Neural cell (in vitro differentiated cells): ENCODE results near the gene RBP5.

Experiments
- POLR2AphosphoS5 ChIP-seq: IDR thresholded peaks from 2 replicates; pipeline ENCODE4 v1.6.1; 2012
- TF ChIP-seq, protein P1 (sequence below): fragments of 450-650 bp; IDR thresholded peaks from 2 replicates; pipeline ENCODE4 v1.5.1; 2014; ENCODE audit warnings: antibody characterized with exemption, mild to moderate bottlenecking, moderate library complexity; ENCODE audit not compliant: poor library complexity, severe bottlenecking
- TF ChIP-seq, protein P2 (sequence below): IDR thresholded peaks from 2 replicates; pipeline ENCODE4 v1.6.1; 2012; ENCODE audit warnings: borderline replicate concordance

DNA sequence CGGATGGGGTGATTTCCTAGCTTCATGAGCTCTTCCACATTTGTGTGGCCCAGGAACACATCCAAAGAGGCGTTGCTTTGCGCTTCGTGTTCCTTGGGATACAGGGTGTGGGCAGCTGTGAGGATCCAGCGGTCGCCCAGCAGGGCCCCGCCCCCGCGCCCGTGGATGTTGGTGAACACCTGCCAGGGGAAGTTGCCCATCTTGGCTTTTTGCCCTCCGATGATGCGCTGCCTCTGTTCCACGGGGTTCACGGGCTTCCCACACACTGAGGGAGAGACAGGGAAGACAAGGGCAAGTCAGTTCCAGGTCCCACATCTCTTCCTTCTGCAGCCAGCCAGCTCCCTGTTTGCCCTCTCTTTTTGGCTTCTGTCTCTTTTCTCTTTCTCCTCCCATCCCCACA, 47.7 kb downstream of the RBP5 start:
- TF ChIP-seq, protein P1, sequence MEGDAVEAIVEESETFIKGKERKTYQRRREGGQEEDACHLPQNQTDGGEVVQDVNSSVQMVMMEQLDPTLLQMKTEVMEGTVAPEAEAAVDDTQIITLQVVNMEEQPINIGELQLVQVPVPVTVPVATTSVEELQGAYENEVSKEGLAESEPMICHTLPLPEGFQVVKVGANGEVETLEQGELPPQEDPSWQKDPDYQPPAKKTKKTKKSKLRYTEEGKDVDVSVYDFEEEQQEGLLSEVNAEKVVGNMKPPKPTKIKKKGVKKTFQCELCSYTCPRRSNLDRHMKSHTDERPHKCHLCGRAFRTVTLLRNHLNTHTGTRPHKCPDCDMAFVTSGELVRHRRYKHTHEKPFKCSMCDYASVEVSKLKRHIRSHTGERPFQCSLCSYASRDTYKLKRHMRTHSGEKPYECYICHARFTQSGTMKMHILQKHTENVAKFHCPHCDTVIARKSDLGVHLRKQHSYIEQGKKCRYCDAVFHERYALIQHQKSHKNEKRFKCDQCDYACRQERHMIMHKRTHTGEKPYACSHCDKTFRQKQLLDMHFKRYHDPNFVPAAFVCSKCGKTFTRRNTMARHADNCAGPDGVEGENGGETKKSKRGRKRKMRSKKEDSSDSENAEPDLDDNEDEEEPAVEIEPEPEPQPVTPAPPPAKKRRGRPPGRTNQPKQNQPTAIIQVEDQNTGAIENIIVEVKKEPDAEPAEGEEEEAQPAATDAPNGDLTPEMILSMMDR: no peak
- TF ChIP-seq POLR2AphosphoS5: no peak
- TF ChIP-seq, protein P2, sequence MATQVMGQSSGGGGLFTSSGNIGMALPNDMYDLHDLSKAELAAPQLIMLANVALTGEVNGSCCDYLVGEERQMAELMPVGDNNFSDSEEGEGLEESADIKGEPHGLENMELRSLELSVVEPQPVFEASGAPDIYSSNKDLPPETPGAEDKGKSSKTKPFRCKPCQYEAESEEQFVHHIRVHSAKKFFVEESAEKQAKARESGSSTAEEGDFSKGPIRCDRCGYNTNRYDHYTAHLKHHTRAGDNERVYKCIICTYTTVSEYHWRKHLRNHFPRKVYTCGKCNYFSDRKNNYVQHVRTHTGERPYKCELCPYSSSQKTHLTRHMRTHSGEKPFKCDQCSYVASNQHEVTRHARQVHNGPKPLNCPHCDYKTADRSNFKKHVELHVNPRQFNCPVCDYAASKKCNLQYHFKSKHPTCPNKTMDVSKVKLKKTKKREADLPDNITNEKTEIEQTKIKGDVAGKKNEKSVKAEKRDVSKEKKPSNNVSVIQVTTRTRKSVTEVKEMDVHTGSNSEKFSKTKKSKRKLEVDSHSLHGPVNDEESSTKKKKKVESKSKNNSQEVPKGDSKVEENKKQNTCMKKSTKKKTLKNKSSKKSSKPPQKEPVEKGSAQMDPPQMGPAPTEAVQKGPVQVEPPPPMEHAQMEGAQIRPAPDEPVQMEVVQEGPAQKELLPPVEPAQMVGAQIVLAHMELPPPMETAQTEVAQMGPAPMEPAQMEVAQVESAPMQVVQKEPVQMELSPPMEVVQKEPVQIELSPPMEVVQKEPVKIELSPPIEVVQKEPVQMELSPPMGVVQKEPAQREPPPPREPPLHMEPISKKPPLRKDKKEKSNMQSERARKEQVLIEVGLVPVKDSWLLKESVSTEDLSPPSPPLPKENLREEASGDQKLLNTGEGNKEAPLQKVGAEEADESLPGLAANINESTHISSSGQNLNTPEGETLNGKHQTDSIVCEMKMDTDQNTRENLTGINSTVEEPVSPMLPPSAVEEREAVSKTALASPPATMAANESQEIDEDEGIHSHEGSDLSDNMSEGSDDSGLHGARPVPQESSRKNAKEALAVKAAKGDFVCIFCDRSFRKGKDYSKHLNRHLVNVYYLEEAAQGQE: no peak
